Activated CD4-positive, alpha-beta T cell treated with anti-CD3 and anti-CD28 coated beads for 36 hours (primary cell): Measurements from ENCODE around the gene FAM110A. TPM values are rescaled to one million over a fixed set of nuclear protein-coding genes. Genes with fewer than 3 reads are reported as not detected.

Experiments used
- ATAC-seq: fragments of 200-7000 bp; cut with Tn5 transposase; one replicate; pipeline ENCODE4 v1.10.0; 2021; ENCODE audit warnings: mild to moderate bottlenecking, moderate library complexity
- CTCF ChIA-PET: fragments of 350-600 bp; sonication (Branson Sonifier 250); formaldehyde crosslinking; loops from one replicate; lab custom pipeline; 2021; ENCODE audit warnings: antibody characterized with exemption; lab: Charles Lee
- POLR2A ChIA-PET: fragments of 350-600 bp; sonication (Branson Sonifier 250); formaldehyde crosslinking; loops from one replicate; lab custom pipeline; 2021; ENCODE audit warnings: antibody characterized with exemption, inconsistent platforms; lab: Charles Lee
- DNase-seq: peaks from one replicate; pipeline ENCODE4 v3.0.0-alpha.2; 2020
- H3K27ac Mint-ChIP-seq: one replicate; pipeline ENCODE4 v1.8.0; 2021; ENCODE audit warnings: mixed read lengths
- H3K27me3 Mint-ChIP-seq: one replicate; pipeline ENCODE4 v1.8.0; 2021; ENCODE audit warnings: mixed read lengths
- H3K36me3 Mint-ChIP-seq: one replicate; pipeline ENCODE4 v1.8.0; 2021; ENCODE audit warnings: low read depth, mixed read lengths
- H3K4me1 Mint-ChIP-seq: one replicate; pipeline ENCODE4 v1.8.0; 2021; ENCODE audit warnings: mixed read lengths
- H3K4me3 Mint-ChIP-seq: one replicate; pipeline ENCODE4 v1.8.0; 2021; ENCODE audit warnings: mild to moderate bottlenecking, moderate library complexity, mixed read lengths
- H3K9me3 Mint-ChIP-seq: one replicate; pipeline ENCODE4 v1.8.0; 2021; ENCODE audit warnings: low read depth, mixed read lengths
- intact Hi-C, 2 experiments: fragments of 100-400 bp; cut with DNase I in 1 of 2; cut with micrococcal nuclease in 1 of 2; formaldehyde crosslinking; loops; one replicate each; pipeline versions ENCODE4 v1.14.2 to v1.15.1; 2022 to 2024; cut with DNase I, micrococcal nuclease
- total RNA-seq, 2 experiments: library from RNA; stranded (reverse); gene quantifications; one replicate each; pipeline ENCODE4 v1.2.3, GENCODE V29; 2021

The FAM110A gene
- total RNA-seq, 2 experiments from 2014 or later = 15.5 TPM

DNA sequence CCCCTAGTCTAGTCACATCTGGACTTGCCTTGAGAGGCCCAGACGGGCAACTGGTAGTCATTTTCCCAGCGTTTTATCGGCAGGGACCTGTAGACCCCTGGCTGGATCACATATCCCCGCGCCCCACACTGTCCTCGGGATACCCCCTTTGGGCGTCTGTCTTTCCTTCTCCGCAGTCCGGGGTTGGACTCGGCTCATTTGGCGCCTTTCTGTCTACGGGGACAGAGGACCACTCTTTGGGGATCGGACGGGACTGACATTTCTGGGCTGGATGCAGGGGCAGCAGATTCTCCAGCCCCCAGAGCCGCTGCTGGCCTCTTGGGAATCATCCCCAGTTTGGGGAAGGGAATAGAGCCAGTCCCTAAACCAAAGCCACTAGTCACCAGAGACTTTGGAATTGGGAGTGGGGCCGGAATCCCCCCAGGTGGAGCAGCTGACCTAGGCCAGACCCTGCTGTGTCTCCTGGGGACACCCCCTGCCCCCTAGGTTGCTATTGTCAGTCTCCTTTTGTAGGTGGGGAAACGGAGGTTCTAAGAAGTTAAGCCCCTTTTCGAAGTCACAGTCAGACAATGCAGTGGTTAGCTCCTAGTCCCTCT lies 734 bp downstream of the FAM110A start:
- peaks cover 6% of the 10 kb centered on the region for H3K36me3 Mint-ChIP-seq
- CTCF ChIA-PET = interaction anchor here (0.6 to 3.4 kb wide), 6 partner anchors 10 to 439 kb away, joined by 3 to 10 read pairs (median 3); no protein-coding TSS in a partner anchor
- intact Hi-C loops = loop anchor here (5.0 to 10.0 kb wide), 6 partner anchors 48 to 831 kb away; partner anchors contain the start of genes CSNK2A1 (in 1 of the 2), FKBP1A (in 1 of the 2) and SOX12 (in 1 of the 2)
- peak overlapping the region; percentile 83 for H3K27ac Mint-ChIP-seq
- DNase-seq = no peak
- peaks cover 38% of the 10 kb centered on the region for H3K4me1 Mint-ChIP-seq
- POLR2A ChIA-PET = no interaction called here
- ATAC-seq = no peak
- H3K27me3 Mint-ChIP-seq = no peaks in the 10 kb centered on the region
- H3K4me3 Mint-ChIP-seq = peak overlapping the region; percentile 88
- peaks cover 2% of the 10 kb centered on the region for H3K9me3 Mint-ChIP-seq

DNA sequence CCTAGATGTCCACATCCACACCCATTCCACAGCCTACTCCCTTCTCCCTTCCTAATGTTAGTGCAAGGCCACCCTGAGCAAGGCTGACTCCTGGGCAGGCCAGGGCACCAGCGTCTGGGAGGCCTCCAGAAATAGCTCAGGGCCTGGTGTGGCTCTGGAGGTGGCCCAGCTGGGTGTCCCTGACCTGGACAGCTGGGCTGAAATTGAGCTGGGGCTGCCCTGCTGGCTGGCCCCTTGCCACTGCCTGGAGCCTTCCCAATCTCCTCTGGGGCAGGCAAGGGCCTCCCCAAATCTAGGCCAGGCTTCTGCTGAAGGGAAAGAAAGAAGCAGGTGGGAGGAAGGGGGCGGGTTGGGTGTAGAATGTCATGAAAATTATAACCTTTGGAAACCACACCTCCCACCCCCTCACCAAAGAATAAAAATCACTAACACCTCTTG lies 2.1 kb downstream of the FAM110A start:
- intact Hi-C loops = loop anchor here (1.0 to 10.0 kb wide), 3 partner anchors 9 to 829 kb away; no protein-coding TSS in a partner anchor
- H3K27ac Mint-ChIP-seq = peak overlapping the region; percentile 89
- H3K27me3 Mint-ChIP-seq = no peaks in the 10 kb centered on the region
- H3K9me3 Mint-ChIP-seq = peaks cover 2% of the 10 kb centered on the region
- H3K4me1 Mint-ChIP-seq = peaks cover 40% of the 10 kb centered on the region
- H3K4me3 Mint-ChIP-seq = peak overlapping the region; percentile 65
- ATAC-seq (no peak), DNase-seq (peak; percentile 66)
- POLR2A ChIA-PET = no interaction called here
- CTCF ChIA-PET = interaction anchor here (0.6 kb wide), 1 partner anchor 121 kb away, joined by 3 read pairs; no protein-coding TSS in a partner anchor
- peaks cover 6% of the 10 kb centered on the region for H3K36me3 Mint-ChIP-seq

DNA sequence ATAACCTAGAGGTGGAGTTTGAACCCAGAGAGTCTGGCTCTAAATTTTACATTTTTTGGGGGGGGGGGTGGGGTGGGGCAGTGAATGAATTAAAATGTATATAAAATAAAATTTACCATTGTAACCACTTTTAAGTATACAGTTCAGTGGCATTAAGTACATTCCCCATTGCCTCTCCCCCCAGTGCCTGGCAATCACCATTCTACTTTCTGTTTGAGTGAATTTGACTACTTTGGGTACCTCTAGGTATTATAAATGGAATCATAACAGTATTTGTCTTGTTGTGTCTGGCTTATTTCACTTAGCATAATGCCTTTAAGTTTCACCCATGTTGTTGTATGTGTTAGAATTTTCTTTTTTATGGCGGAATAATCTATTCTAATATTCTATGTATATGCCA lies 2.7 kb downstream of the FAM110A start:
- intact Hi-C loops = loop anchor here (1.0 to 10.0 kb wide), 3 partner anchors 8 to 829 kb away; no protein-coding TSS in a partner anchor
- CTCF ChIA-PET = no interaction called here

DNA sequence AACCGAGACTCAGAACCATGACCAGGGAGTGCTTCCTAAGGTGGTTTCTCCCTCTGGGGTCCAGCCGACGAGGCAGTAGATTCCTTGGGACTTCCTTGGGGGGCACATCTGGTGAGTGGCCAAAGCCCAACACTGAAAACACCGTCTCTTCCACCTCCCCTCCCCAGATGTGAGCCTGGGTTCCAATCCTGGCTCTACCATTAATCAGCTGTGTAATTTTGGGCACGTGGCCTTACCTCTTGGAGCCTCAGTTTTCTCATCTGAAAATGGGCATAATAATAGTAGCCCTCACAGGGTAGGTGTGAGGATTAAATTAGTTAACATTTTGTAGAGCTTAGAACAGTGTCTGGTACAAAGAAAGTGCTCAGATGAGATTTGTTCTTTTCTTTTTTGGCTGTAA lies 5.5 kb downstream of the FAM110A start:
- ChIA-PET CTCF (interaction anchor here (0.8 to 1.1 kb wide), 2 partner anchors 8 to 9 kb away, joined by 3 to 4 read pairs; no protein-coding TSS in a partner anchor), POLR2A (no interaction called here)
- no peak overlapping the region for H3K27ac Mint-ChIP-seq
- H3K4me3 Mint-ChIP-seq = no peak overlapping the region
- peaks cover 47% of the 10 kb centered on the region for H3K4me1 Mint-ChIP-seq
- no peak for ATAC-seq
- intact Hi-C loops = loop anchor here (5.0 to 10.0 kb wide), 2 partner anchors 43 to 826 kb away; no protein-coding TSS in a partner anchor
- H3K36me3 Mint-ChIP-seq = peaks cover 6% of the 10 kb centered on the region
- H3K27me3 Mint-ChIP-seq = no peaks in the 10 kb centered on the region
- peaks cover 2% of the 10 kb centered on the region for H3K9me3 Mint-ChIP-seq
- DNase-seq = no peak

More for the DNA sequence above, 2.7 kb downstream of the FAM110A start:
- Mint-ChIP-seq H3K9me3 (peaks cover 2% of the 10 kb centered on the region), H3K27me3 (no peaks in the 10 kb centered on the region), H3K4me3 (peak overlapping the region; percentile 65), H3K27ac (peak overlapping the region; percentile 76), H3K36me3 (peaks cover 6% of the 10 kb centered on the region), H3K4me1 (peaks cover 41% of the 10 kb centered on the region)
- POLR2A ChIA-PET = no interaction called here
- DNase-seq (peak; percentile 57), ATAC-seq (peak; percentile 39)

DNA sequence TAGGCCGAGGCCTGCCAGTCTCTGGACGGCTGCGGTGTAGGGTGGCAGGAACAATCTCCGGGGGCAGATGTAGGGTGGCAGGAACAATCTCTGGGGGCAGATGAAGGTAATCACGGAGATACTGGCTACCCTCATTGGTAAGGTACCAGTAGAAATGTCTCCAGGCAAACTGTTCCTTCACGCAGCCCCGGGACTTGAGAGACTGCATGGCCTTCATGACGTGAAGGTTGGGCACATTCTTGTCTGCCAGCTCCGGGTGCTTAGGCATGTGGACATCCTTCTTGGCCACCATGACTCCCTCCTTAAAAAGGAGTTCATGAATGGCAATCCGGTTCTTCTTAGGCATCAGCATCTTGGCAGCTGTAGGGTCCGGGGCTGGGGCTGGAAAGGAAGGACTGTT lies 6.1 kb downstream of the FAM110A start:
- no peak for ATAC-seq
- Mint-ChIP-seq H3K4me3 (no peak overlapping the region), H3K36me3 (peaks cover 6% of the 10 kb centered on the region), H3K27ac (no peak overlapping the region), H3K27me3 (no peaks in the 10 kb centered on the region), H3K4me1 (peaks cover 48% of the 10 kb centered on the region), H3K9me3 (peaks cover 2% of the 10 kb centered on the region)
- CTCF ChIA-PET = interaction anchor here (1.1 kb wide), 1 partner anchor 9 kb away, joined by 4 read pairs; no protein-coding TSS in a partner anchor
- intact Hi-C loops = loop anchor here (5.0 to 10.0 kb wide), 2 partner anchors 43 to 825 kb away; no protein-coding TSS in a partner anchor
- no peak for DNase-seq
- POLR2A ChIA-PET = no interaction called here

DNA sequence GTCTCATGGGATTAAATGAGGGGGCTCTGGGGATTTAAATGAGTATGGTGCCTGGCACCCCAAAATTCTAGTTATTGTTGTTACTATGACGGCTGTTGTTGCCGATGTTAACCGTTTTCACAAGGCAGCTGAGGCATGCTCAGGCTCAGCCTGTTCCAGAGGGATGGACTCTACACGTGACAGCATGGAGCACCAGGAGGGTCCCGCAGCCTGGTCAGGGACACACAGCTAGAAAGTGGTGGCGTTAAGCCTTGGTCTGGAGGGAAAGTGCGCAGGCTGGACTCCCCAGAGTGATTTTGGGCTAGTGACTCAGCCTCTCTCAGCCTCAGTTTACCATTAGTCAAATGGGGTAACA lies 7.0 kb downstream of the FAM110A start:
- ATAC-seq (no peak), DNase-seq (no peak)
- CTCF ChIA-PET = no interaction called here
- peaks cover 2% of the 10 kb centered on the region for H3K9me3 Mint-ChIP-seq
- H3K27me3 Mint-ChIP-seq = no peaks in the 10 kb centered on the region
- POLR2A ChIA-PET = no interaction called here
- peaks cover 6% of the 10 kb centered on the region for H3K36me3 Mint-ChIP-seq
- H3K4me3 Mint-ChIP-seq = peak overlapping the region; percentile 67
- peaks cover 44% of the 10 kb centered on the region for H3K4me1 Mint-ChIP-seq
- intact Hi-C loops = no loop called here
- no peak overlapping the region for H3K27ac Mint-ChIP-seq

DNA sequence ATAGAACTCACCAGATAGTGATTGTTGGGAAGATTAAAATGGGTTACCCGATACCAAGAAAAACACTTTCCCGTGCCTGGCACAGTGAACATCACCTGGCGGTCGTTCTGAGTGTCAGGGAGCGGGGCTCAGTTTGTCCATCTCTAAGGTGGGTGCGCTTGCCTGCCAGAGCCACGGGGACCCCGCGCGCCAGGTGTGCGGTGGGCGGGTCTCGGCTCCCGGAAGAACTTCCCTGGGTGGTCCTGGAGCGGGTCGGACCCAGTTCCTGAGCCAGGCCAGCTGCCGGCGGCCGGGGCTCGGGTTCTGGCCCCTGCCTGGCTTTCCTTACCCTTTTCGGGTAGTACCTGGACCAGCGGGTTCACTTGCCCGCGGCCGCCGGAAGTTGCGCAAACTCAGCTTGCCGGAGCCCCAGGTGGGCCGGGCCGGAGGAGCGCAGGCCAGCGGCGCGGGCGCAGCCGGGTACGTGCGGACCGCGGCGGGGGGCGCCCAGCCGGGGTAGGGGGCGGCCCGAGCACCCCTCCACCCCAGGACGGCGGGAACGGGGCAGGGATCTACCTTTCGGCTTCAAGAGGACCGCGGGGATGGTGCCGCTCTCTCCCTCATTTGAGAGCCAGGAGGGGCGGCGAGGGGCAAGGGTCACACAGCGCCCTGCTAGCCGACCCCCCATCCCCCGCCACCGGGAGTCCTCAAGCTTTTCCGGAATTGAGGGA lies 7.5 kb downstream of the FAM110A start:
- H3K4me1 Mint-ChIP-seq = peaks cover 44% of the 10 kb centered on the region
- ChIA-PET CTCF (no interaction called here), POLR2A (no interaction called here)
- H3K9me3 Mint-ChIP-seq = peaks cover 2% of the 10 kb centered on the region
- peaks cover 7% of the 10 kb centered on the region for H3K36me3 Mint-ChIP-seq
- no peaks in the 10 kb centered on the region for H3K27me3 Mint-ChIP-seq
- H3K4me3 Mint-ChIP-seq = peak overlapping the region; percentile 67
- no peak overlapping the region for H3K27ac Mint-ChIP-seq
- intact Hi-C loops = no loop called here
- DNase-seq (peak; percentile 65), ATAC-seq (no peak)

DNA sequence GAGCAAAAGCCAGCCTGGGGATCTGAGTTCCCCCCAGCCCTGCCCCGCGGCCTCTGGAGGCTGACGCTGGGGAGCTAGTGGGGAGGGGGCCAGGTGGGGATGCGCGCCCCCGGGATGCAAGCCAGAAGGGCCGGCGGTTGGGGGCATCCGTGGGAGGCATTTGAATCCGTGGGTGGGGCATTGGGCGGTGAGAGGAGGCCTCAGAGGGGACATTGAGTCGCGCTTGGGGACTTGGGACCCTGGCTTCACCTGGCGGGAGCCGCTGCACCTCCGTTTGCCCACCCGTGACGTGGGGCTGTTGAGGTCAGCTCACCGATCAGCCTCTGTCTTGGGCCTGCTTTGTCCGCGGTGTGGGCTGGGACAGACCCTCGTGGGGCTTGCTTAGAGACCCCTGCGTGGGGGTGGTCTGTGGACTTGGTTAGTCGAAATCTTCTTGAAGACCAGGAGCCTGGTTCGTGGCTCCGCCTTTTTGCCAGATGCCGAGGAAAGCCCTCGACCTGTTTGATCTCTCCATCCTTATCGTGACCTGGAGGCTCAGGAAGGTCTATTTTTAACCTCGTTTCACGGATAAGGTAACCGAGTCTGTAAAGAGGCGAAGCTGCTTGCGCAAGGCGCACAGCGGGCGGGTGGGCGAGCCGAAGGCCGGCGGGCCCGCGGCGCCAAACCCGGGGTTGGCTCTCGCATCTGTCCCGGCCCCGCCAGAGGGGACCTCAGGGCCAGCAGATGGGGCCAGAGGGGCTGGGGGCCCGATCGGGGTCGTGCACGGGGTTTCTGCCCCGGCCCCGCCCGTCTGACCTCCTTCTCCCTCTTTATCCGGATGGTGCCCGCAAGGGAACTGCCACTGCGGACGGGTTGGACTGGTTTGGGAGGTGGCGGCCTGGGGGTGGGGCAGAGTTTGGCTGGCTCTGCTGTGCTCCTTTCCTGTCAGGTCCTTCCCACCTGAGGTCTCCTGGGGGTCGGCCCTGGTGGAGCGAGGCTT lies 8.3 kb downstream of the FAM110A start:
- DNase-seq (no peak), ATAC-seq (no peak)
- intact Hi-C loops = no loop called here
- Mint-ChIP-seq H3K27me3 (no peaks in the 10 kb centered on the region), H3K27ac (no peak overlapping the region), H3K4me3 (peak overlapping the region; percentile 67), H3K36me3 (peaks cover 7% of the 10 kb centered on the region), H3K4me1 (peaks cover 46% of the 10 kb centered on the region), H3K9me3 (no peaks in the 10 kb centered on the region)
- ChIA-PET POLR2A (no interaction called here), CTCF (interaction anchor here (0.5 kb wide), 1 partner anchor 127 kb away, joined by 3 read pairs; no protein-coding TSS in a partner anchor)

DNA sequence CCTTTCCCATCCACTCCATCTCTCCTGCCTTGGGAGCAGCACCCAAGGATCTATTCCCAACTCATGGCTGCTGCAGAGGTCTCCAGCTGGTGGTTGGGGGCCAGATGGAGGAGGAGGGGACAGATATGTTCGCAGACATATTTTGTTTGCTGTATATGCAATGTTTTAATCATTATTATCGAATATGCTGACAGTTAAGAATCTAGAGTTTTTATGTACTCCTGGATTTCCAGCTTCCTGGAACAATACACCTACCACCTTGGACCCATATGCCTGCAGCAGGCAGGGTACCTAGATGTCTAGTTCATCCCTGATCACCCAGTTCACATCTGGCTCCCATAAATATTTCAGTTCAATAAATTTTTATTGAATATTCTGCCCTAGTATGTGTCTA lies 9.0 kb downstream of the FAM110A start:
- POLR2A ChIA-PET = no interaction called here
- peaks cover 47% of the 10 kb centered on the region for H3K4me1 Mint-ChIP-seq
- H3K27ac Mint-ChIP-seq = no peak overlapping the region
- peaks cover 7% of the 10 kb centered on the region for H3K36me3 Mint-ChIP-seq
- H3K4me3 Mint-ChIP-seq = no peak overlapping the region
- ATAC-seq = no peak
- CTCF ChIA-PET = no interaction called here
- no peaks in the 10 kb centered on the region for H3K9me3 Mint-ChIP-seq
- no peaks in the 10 kb centered on the region for H3K27me3 Mint-ChIP-seq
- DNase-seq = no peak
- intact Hi-C loops = no loop called here

DNA sequence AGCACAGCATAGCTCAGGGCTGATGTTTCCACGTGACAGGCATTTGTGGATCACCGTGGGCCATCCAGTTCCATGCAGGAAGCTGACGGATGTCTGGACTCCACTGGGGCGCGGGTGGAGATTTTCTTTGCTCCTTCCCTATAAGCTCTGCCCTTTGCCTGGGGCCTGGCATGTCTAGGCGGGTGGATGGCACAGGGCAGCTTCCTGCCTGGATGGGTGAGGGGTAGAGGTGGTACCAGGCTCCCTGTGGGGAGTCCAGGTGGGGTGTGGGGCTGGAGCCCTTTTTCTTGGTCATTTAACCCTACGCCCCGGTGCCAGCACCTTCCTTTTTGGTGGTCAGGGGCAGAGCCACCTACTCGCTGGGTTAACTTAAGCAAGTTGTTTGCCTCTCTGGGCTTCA lies 10.4 kb downstream of the FAM110A start:
- Mint-ChIP-seq H3K9me3 (no peaks in the 10 kb centered on the region), H3K27ac (no peak overlapping the region), H3K36me3 (peaks cover 7% of the 10 kb centered on the region), H3K4me1 (peaks cover 45% of the 10 kb centered on the region), H3K27me3 (no peaks in the 10 kb centered on the region), H3K4me3 (no peak overlapping the region)
- POLR2A ChIA-PET = interaction anchor here (0.6 kb wide), 1 partner anchor 11 kb away, joined by 6 read pairs; no protein-coding TSS in a partner anchor
- CTCF ChIA-PET = interaction anchor here (1.4 to 1.6 kb wide), 2 partner anchors 11 to 13 kb away, joined by 6 to 10 read pairs; partner anchors contain the start of gene FAM110A
- ATAC-seq (no peak), DNase-seq (no peak)
- intact Hi-C loops = loop anchor here (1.0 kb wide), 2 partner anchors 8 to 11 kb away; partner anchors contain the start of gene FAM110A (in 1 of the 2)
